ENCODE data around the gene HBS1L.

Gene HBS1L

DNA sequence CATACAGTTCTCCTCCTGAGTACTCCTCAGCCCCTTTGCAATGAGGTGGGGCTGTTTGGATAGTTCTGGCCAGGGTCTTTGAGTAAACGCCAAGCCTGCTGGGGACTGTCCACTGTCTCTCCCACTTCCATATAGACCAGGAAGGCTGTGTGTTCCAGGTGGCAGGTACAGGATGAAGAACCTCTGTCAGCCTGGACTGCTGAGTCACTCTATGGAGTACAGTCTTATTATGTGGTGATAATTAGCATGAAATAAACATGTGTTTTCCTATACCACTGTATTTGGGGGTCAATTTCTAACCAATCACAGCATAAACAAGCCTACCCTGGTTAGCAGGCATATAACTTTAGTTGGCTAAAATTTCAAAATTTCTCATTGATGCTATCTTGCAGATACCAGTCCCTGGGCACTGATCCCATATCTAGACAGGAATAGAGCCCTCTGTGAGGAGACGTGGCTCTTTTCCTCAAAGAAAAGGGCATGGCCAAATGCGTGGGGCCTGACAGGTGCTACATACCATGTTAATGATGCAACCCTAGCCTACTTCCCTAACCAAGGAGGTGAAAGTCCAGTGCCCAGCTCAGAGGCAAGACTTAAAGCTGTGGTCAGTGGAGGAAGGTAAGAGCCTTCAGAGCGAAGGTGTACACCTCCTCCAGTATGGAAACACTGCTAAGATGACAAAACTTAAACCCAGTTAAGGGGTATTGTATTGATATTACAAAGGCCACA is 100.2 kb downstream of the HBS1L start:
- no peak overlapping the region for H3K4me2 ChIP-seq (ENCODE audit: insufficient read depth, low read length)
- 0 out of 3 replicates have a peak, but pooled peaks have one; percentile 34 for ATAC-seq (ENCODE audit: insufficient read depth, low read depth)
- H3K9ac ChIP-seq (ENCODE audit: low read depth, low read length), result no peak overlapping the region
- H2AFZ ChIP-seq (ENCODE audit: low read depth, low read length), result no peak overlapping the region
- H3K79me2 ChIP-seq (ENCODE audit: insufficient read depth, low read length), result no peaks in the 10 kb centered on the region
- H3K36me3 ChIP-seq (ENCODE audit: insufficient read depth, low read length), result no peaks in the 10 kb centered on the region
- no peaks in the 10 kb centered on the region for H3K9me3 ChIP-seq (ENCODE audit: insufficient read depth, low read length, severe bottlenecking)
- no peak for DNase-seq
- H3K4me3 ChIP-seq (ENCODE audit: low read depth in 1 of 2, low read length in 2 of 2), result no peak overlapping the region
- no peaks in the 10 kb centered on the region for H3K4me1 ChIP-seq (ENCODE audit: insufficient read depth, low read length)
- no peaks in the 10 kb centered on the region for H3K27me3 ChIP-seq (ENCODE audit: insufficient read depth, low read length, poor library complexity)
- H3K27ac ChIP-seq (ENCODE audit: low read length), result no peak overlapping the region
- TF ChIP-seq, protein P1, sequence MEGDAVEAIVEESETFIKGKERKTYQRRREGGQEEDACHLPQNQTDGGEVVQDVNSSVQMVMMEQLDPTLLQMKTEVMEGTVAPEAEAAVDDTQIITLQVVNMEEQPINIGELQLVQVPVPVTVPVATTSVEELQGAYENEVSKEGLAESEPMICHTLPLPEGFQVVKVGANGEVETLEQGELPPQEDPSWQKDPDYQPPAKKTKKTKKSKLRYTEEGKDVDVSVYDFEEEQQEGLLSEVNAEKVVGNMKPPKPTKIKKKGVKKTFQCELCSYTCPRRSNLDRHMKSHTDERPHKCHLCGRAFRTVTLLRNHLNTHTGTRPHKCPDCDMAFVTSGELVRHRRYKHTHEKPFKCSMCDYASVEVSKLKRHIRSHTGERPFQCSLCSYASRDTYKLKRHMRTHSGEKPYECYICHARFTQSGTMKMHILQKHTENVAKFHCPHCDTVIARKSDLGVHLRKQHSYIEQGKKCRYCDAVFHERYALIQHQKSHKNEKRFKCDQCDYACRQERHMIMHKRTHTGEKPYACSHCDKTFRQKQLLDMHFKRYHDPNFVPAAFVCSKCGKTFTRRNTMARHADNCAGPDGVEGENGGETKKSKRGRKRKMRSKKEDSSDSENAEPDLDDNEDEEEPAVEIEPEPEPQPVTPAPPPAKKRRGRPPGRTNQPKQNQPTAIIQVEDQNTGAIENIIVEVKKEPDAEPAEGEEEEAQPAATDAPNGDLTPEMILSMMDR (IDR thresholded peaks at IDR 0.05; ENCODE audit: borderline replicate concordance, extremely low read depth, low read length, poor library complexity, severe bottlenecking), result no peak
- TF ChIP-seq EZH2 (IDR thresholded peaks at IDR 0.05; ENCODE audit: borderline replicate concordance, low read depth, low read length, severe bottlenecking), result no peak
- H4K20me1 ChIP-seq (ENCODE audit: insufficient read depth, low read length), result no peaks in the 10 kb centered on the region

GRCh38 chr6:134951494-134952263 is 102.9 kb downstream of the HBS1L start:
- ATAC-seq (ENCODE audit: insufficient read depth, low read depth) (no peak; the same call in 2 of the 3 replicates), DNase-seq (no peak)
- H3K27me3 ChIP-seq (ENCODE audit: insufficient read depth, low read length, poor library complexity), result no peaks in the 10 kb centered on the region
- no peaks in the 10 kb centered on the region for H3K36me3 ChIP-seq (ENCODE audit: insufficient read depth, low read length)
- H4K20me1 ChIP-seq (ENCODE audit: insufficient read depth, low read length), result no peaks in the 10 kb centered on the region
- no peaks in the 10 kb centered on the region for H3K79me2 ChIP-seq (ENCODE audit: insufficient read depth, low read length)
- no peaks in the 10 kb centered on the region for H3K9me3 ChIP-seq (ENCODE audit: insufficient read depth, low read length, severe bottlenecking)
- no peak overlapping the region for H3K4me3 ChIP-seq (ENCODE audit: low read depth in 1 of 2, low read length in 2 of 2)
- no peak overlapping the region for H3K9ac ChIP-seq (ENCODE audit: low read depth, low read length)
- TF ChIP-seq, protein P1 (IDR thresholded peaks at IDR 0.05; ENCODE audit: borderline replicate concordance, extremely low read depth, low read length, poor library complexity, severe bottlenecking), result no peak
- TF ChIP-seq EZH2 (IDR thresholded peaks at IDR 0.05; ENCODE audit: borderline replicate concordance, low read depth, low read length, severe bottlenecking), result no peak
- no peaks in the 10 kb centered on the region for H3K4me1 ChIP-seq (ENCODE audit: insufficient read depth, low read length)
- no peak overlapping the region for H3K4me2 ChIP-seq (ENCODE audit: insufficient read depth, low read length)
- H3K27ac ChIP-seq (ENCODE audit: low read length), result no peak overlapping the region
- H2AFZ ChIP-seq (ENCODE audit: low read depth, low read length), result no peak overlapping the region

GRCh38 chr6:134950482-134950881 is 104.1 kb downstream of the HBS1L start:
- Histone ChIP-seq H3K4me1 (ENCODE audit: insufficient read depth, low read length) (no peaks in the 10 kb centered on the region), H3K9me3 (ENCODE audit: insufficient read depth, low read length, severe bottlenecking) (no peaks in the 10 kb centered on the region), H3K9ac (ENCODE audit: low read depth, low read length) (no peak overlapping the region), H3K27me3 (ENCODE audit: insufficient read depth, low read length, poor library complexity) (no peaks in the 10 kb centered on the region), H3K27ac (ENCODE audit: low read length) (no peak overlapping the region), H2AFZ (ENCODE audit: low read depth, low read length) (no peak overlapping the region), H3K79me2 (ENCODE audit: insufficient read depth, low read length) (no peaks in the 10 kb centered on the region), H4K20me1 (ENCODE audit: insufficient read depth, low read length) (no peaks in the 10 kb centered on the region), H3K4me3 (ENCODE audit: low read depth in 1 of 2, low read length in 2 of 2) (no peak overlapping the region), H3K36me3 (ENCODE audit: insufficient read depth, low read length) (no peaks in the 10 kb centered on the region), H3K4me2 (ENCODE audit: insufficient read depth, low read length) (no peak overlapping the region)
- TF ChIP-seq, protein P1 (IDR thresholded peaks at IDR 0.05; ENCODE audit: borderline replicate concordance, extremely low read depth, low read length, poor library complexity, severe bottlenecking), result no peak
- TF ChIP-seq EZH2 (IDR thresholded peaks at IDR 0.05; ENCODE audit: borderline replicate concordance, low read depth, low read length, severe bottlenecking), result no peak
- DNase-seq, result no peak
- no peak for ATAC-seq (ENCODE audit: insufficient read depth, low read depth)

Measured in DND-41 (cell line).